Stimulated activated CD4-positive, alpha-beta T cell treated with anti-CD3 and anti-CD28 coated beads, TNF-alpha, amount 100 ng/mL, for 1 hour (primary cell): Measurements from ENCODE around the gene ZNF536.

Experiments
- DNase-seq, 3 donors: peaks; one replicate each; pipeline ENCODE4 v3.0.0-alpha.2; 2020; ENCODE audit warnings: low read depth in 3 of 3, low spot score in 1 of 3

ZNF536 gene

GRCh38 chr19:30371960-30372824, at the start of gene ZNF536:
Gene ZNF536 (plus strand): TSS chr19:30372384. CDS start chr19:30443563, 71,179 bp downstream.
- no peak for DNase-seq

- no peak for DNase-seq
Observed at GRCh38 chr19:30322641-30323320, 49.4 kb upstream of the ZNF536 start.

DNA sequence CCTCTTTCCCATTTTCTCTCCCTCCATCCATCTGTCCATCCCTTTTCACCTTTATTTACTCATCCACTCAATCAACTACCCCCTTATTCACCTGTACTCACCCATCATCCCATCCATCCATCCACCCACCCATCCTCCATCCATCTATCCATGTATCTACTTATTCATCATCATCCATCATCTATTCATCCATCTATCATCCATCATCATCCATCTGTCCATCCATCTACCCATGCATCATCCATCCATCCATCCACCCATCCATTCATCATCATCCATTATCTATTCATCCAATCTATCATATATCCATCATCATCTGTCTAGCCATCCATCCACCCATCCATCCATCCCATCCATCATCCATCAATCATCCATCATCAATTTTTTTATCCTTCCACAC, 48.3 kb upstream of the ZNF536 start:
- no peak for DNase-seq

DNA sequence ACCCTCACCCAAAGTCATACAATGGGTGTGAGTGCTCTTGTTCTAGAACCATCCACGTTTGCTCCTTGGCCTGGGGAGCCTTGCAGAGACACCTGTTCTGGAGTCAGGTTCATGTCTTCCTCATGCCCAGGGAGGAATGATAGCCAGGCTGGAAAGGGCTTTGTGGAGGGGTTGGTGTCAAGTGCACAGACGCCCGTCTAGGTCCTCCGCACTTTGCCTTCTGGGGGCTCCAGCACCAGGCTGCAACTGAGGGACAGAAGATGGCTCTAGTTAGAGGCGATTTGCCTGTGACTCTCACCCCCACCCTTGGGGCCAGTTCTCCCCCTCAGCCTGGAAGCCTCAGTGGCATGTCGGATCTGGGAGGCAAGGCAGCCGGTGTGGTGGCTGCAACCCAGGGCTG, 47.2 kb upstream of the ZNF536 start:
- DNase-seq: no peak

- DNase-seq: no peak
Observed at GRCh38 chr19:30325676-30326392, 46.4 kb upstream of the ZNF536 start.

DNA sequence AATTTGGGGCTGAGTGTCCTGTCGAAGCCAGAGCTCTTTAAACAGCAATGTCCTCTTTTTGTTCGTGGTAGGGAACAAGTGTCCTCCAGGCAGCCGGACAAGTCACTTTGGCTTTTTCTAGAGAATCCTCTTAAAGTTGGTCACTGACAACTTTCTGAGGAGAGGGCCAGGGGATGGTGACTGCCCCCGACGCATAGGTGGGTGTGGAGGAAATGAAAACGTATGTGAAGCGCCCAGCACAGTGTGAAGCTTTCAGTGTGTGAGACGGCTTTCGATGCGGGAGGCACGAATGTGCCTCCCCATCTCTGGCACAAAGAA, 45.8 kb upstream of the ZNF536 start:
- DNase-seq: no peak

GRCh38 chr19:30327331-30327730, 44.9 kb upstream of the ZNF536 start:
- DNase-seq: no peak

- no peak for DNase-seq
Observed at GRCh38 chr19:30328096-30328495, 44.1 kb upstream of the ZNF536 start.

DNA sequence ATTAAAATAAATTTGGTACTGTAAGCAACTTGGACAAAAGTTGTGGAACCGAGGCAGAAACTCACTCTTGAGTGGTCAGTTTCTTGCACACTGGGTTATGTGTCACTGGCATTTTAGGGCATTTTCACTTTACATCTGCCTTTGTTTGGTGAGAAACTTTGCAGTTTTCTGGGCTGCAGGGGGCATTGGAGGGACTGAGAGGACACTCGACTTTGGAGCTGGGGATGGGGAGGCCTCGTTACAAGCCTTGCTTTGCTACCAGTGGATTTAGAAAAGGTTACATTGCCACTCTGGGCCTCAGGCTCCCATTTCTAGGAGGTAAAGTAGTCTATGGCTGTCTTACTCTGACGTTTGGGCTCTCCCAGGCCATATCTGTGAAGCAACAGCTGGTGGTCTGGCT, 41.9 kb upstream of the ZNF536 start:
- DNase-seq: no peak

DNA sequence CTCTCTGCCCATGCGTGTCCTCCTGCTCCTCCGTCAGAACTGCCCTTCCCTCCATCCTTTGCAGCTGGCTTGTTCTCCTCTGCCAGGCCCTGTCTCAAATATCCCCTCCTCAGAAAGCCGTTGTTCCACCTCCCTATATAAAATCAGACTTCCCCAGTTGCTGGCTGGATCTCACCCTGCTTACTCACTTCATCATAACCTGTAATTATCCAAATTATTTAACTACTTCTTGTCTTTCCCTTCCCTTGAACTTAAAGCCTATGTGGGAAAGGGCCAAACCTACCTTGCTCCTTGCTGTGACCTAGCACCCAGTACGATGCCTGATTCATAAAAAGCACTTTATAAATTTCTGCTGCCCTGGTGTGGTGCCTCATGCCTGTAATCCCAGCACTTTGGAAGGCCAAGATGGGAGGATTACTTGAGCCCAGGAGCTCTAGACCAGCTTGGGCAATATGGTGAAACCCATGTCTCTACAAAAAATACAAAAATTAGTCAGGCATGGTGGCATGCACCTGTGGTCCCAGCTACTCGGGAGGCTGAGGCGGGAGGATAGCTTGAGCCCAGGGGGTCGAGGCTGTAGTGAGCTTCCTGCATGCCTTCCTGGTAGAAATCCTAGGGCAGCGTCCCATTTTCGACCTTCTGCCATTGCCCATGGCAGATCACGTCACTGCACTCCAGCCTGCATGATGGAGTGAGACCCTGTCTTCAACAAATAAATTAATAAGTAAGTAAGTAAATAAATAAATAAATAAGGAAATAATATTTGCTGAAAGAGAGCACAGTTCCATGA, 39.5 kb upstream of the ZNF536 start:
- no peak for DNase-seq

GRCh38 chr19:30333291-30334065, 38.7 kb upstream of the ZNF536 start:
- no peak for DNase-seq

- DNase-seq: no peak
Observed at GRCh38 chr19:30334841-30335240, 37.3 kb upstream of the ZNF536 start.

DNA sequence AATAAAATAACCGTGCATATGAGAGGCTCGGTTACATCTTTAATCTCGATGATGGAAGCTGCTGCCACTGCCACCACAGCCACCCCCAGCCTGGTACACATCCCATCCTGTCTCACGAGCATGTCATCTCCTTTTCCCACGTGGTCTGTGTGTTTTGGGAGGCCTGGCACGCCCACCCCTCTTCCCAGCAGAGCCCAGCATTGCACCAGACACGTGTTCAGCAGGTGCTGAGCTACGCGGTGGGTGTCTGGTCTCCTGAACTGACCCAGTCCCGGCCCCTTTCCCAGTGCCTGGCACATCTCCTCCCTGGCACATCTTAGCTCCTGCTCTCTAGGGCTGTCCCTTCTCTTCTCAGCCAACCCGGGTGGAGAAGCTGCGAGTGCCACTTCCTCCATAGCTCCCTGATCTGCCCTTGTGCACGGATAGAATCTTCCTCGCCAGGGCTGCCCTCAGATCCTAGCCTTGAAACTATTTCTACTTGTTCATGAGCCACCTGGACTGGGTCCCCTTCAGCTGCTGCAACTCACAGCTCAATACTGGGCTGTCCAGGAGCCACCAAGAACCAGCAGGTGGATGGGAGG, 36.8 kb upstream of the ZNF536 start:
- no peak for DNase-seq

- DNase-seq: no peak
Observed at GRCh38 chr19:30336290-30336689, 35.9 kb upstream of the ZNF536 start.

- no peak for DNase-seq
Observed at GRCh38 chr19:30338041-30338456, 34.1 kb upstream of the ZNF536 start.

- no peak for DNase-seq
Observed at GRCh38 chr19:30338878-30339623, 33.1 kb upstream of the ZNF536 start.

GRCh38 chr19:30339624-30340525, 32.3 kb upstream of the ZNF536 start:
- DNase-seq: no peak

DNA sequence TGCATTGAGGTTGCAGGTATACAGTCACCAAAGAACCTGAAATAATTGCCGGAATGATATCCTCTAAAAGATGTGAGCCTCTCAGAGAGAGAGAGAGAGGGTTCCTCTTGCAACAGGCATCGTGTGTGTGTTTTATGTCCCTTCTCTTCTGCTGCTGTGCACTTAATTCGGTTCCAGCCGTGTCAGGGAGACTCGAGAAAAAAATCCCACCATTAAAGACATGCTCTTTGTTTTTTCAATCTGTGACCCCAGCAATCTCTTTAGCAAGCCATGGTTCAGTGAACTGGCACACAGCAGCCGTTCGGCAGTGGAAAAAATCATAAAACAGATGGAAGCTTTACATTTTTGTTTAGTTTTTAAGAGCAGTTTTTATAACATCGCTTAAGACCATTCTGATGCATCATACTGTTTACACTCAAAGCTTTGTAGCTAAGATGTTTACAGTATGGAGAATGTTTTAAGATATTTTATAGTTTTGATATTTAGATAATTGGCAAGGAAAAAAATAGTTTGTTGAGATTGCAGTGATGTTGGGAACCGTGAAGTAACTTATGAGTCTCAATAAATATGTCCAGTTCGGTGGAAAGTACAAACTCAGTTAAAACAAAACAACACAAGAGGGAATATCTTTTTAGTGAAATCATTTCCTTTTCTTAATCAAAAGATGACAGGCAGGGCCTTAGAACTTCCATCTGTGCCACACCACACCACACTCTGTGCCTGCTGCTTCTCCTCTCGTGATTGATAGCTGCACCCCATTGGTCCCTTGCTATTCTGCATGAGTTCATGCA, 31.2 kb upstream of the ZNF536 start:
- no peak for DNase-seq
